ENCODE measurements around the gene SLC25A45. TPM values are rescaled to one million over a fixed set of nuclear protein-coding genes. Genes with fewer than 3 reads are reported as not detected.

The SLC25A45 gene
- total RNA-seq, 1 experiment from 2014 or later: 3.9 TPM

DNA sequence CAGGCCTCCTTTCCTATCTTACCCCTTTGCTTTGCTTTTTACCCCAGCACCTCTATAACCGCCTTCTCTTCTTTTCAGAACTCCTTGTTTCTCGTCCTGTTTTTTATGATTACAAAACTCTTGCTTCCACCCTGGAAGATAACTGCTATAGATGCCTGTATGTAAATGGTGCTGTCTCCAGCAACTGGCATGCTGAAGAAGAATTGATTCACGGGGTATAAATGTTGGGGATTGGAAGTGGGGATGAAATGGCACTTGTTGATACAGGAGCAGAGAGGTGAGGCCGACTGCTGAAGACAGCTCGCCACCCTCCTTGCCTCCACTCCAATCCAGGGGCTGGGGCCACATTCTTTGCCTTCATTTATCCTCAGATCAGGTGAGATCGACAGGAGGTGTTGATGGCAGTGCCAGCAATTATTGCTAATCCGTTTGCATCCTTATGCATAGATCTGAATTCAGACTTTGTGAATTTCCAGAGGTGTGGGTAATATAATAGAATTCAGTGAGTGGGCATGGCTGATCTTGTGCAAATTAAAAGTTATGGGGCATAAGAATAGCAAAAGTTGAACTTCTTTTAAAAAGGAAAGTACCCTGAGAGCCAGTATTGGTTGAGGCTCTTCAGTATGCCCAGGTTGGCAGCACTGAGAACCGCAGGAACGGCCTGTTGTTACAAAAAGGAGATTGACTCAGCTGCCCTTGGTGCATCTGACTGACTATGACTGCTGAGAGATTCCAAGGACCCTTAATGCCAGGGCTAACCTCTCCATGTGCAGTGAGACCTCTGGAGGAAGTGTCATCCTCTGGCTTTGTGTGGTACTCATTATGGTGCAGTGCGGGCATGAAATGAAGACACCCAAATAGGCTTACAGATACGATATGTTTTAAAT is 45.5 kb upstream of the SLC25A45 start:
- CTCF ChIA-PET: no interaction called here
- Mint-ChIP-seq H3K4me1 (ENCODE audit: insufficient read depth, unreplicated experiment) (peaks cover 38% of the 10 kb centered on the region), H3K9me3 (ENCODE audit: unreplicated experiment) (no peaks in the 10 kb centered on the region), H3K4me3 (ENCODE audit: unreplicated experiment) (peak overlapping the region; percentile 98), H3K27me3 (ENCODE audit: insufficient read depth, unreplicated experiment) (peaks cover 5% of the 10 kb centered on the region), H3K27ac (ENCODE audit: low read depth, unreplicated experiment) (peak overlapping the region; percentile 99), H3K36me3 (ENCODE audit: insufficient read depth, unreplicated experiment) (peaks cover 100% of the 10 kb centered on the region)
- DNase-seq (ENCODE audit: unreplicated experiment): peak; percentile 82
- intact Hi-C loops (cut with micrococcal nuclease): no loop called here
- BruUV-seq (replicated peaks): no TSS peak
- POLR2A ChIA-PET: interaction anchor here (1.4 to 21.4 kb wide), 9 partner anchors 8 to 187 kb away, joined by 3 to 2994 read pairs (median 17); partner anchors contain the start of genes MALAT1, NEAT1 and PCNX3
- TF ChIP-seq, protein P1, sequence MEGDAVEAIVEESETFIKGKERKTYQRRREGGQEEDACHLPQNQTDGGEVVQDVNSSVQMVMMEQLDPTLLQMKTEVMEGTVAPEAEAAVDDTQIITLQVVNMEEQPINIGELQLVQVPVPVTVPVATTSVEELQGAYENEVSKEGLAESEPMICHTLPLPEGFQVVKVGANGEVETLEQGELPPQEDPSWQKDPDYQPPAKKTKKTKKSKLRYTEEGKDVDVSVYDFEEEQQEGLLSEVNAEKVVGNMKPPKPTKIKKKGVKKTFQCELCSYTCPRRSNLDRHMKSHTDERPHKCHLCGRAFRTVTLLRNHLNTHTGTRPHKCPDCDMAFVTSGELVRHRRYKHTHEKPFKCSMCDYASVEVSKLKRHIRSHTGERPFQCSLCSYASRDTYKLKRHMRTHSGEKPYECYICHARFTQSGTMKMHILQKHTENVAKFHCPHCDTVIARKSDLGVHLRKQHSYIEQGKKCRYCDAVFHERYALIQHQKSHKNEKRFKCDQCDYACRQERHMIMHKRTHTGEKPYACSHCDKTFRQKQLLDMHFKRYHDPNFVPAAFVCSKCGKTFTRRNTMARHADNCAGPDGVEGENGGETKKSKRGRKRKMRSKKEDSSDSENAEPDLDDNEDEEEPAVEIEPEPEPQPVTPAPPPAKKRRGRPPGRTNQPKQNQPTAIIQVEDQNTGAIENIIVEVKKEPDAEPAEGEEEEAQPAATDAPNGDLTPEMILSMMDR (IDR thresholded peaks at IDR 0.05; ENCODE audit: unreplicated experiment): no peak

DNA sequence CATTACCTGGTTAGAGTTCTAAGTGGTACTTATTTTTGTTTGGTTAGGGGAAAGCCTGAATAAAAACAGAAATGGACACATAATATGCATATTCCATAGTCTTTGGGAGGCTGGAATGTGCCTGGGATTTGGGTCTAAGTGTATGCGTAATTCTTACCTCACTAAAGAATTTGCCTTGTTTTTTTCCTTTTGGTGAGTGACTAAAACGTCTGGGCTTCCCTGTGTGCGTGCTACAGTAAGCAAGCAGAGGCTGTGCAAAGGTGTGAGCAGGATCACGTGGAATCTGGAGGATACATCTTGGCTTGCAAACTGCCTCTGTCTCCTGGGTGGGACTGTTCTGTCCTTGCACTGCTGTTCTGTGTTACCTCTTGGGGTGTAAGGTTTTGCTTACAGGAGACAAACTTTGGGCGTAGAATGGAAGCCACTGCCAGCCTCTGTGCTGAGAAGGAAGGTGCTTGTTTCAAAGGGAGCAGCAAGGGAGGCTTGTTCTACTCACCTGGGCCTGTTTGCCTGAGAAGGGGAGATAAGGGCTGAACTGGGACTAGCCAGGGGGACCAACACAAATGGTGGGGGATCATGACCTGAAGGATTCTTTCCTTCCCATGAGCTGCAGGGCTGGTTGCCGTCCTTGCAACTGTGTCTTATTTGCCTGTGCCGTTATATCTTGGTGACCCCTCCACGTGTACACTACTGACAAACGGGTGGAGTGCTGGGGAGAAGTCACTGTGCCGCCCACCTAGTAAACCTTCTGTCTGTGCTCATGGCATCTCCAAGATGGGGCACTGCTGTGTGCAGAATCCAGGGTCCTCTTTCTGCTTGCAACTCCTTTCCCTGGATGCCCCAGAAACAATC is 44.6 kb upstream of the SLC25A45 start:
- intact Hi-C loops (cut with micrococcal nuclease): no loop called here
- Mint-ChIP-seq H3K27ac (ENCODE audit: low read depth, unreplicated experiment) (peak overlapping the region; percentile 99), H3K36me3 (ENCODE audit: insufficient read depth, unreplicated experiment) (peaks cover 100% of the 10 kb centered on the region), H3K9me3 (ENCODE audit: unreplicated experiment) (no peaks in the 10 kb centered on the region), H3K4me3 (ENCODE audit: unreplicated experiment) (peak overlapping the region; percentile 98), H3K4me1 (ENCODE audit: insufficient read depth, unreplicated experiment) (peaks cover 33% of the 10 kb centered on the region), H3K27me3 (ENCODE audit: insufficient read depth, unreplicated experiment) (peaks cover 10% of the 10 kb centered on the region)
- peak; percentile 68 for DNase-seq (ENCODE audit: unreplicated experiment)
- ChIA-PET CTCF (interaction anchor here (0.6 kb wide), 1 partner anchor 72 kb away, joined by 3 read pairs; the partner anchor contains the start of gene MALAT1), POLR2A (interaction anchor here (1.5 to 21.4 kb wide), 10 partner anchors 9 to 71 kb away, joined by 5 to 2994 read pairs (median 305); partner anchors contain the start of genes FRMD8, MALAT1, NEAT1 and SLC25A45)
- TF ChIP-seq, protein P1 (IDR thresholded peaks at IDR 0.05; ENCODE audit: unreplicated experiment): no peak
- BruUV-seq (replicated peaks): no TSS peak

DNA sequence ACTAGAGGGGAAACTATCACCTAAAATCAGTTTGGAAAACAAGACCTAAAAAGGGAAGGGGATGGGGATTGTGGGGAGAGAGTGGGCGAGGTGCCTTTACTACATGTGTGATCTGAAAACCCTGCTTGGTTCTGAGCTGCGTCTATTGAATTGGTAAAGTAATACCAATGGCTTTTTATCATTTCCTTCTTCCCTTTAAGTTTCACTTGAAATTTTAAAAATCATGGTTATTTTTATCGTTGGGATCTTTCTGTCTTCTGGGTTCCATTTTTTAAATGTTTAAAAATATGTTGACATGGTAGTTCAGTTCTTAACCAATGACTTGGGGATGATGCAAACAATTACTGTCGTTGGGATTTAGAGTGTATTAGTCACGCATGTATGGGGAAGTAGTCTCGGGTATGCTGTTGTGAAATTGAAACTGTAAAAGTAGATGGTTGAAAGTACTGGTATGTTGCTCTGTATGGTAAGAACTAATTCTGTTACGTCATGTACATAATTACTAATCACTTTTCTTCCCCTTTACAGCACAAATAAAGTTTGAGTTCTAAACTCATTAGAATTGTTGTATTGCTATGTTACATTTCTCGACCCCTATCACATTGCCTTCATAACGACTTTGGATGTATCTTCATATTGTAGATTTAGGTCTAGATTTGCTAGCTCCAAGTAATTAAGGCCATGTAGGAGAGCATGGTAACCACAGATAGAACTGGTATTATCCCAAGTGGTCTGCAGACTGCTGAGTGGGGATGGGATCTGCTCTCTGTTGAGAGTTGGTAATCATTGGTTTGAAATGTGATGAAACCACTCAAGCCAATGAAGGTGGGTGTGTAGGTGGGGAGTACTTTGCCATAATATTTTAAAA is 43.8 kb upstream of the SLC25A45 start:
- CTCF ChIA-PET: interaction anchor here (0.6 kb wide), 1 partner anchor 73 kb away, joined by 3 read pairs; the partner anchor contains the start of gene MALAT1
- H3K9me3 Mint-ChIP-seq (ENCODE audit: unreplicated experiment): no peaks in the 10 kb centered on the region
- POLR2A ChIA-PET: interaction anchor here (2.0 to 21.4 kb wide), 8 partner anchors 8 to 237 kb away, joined by 7 to 2994 read pairs (median 382); partner anchors contain the start of genes FRMD8, MALAT1, NEAT1 and PCNX3
- peak overlapping the region; percentile 99 for H3K27ac Mint-ChIP-seq (ENCODE audit: low read depth, unreplicated experiment)
- peaks cover 94% of the 10 kb centered on the region for H3K36me3 Mint-ChIP-seq (ENCODE audit: insufficient read depth, unreplicated experiment)
- BruUV-seq (replicated peaks): TSS peak; percentile 20
- peaks cover 10% of the 10 kb centered on the region for H3K27me3 Mint-ChIP-seq (ENCODE audit: insufficient read depth, unreplicated experiment)
- intact Hi-C loops (cut with micrococcal nuclease): no loop called here
- peaks cover 31% of the 10 kb centered on the region for H3K4me1 Mint-ChIP-seq (ENCODE audit: insufficient read depth, unreplicated experiment)
- peak overlapping the region; percentile 98 for H3K4me3 Mint-ChIP-seq (ENCODE audit: unreplicated experiment)
- peak; percentile 90 for DNase-seq (ENCODE audit: unreplicated experiment)
- TF ChIP-seq, protein P1 (IDR thresholded peaks at IDR 0.05; ENCODE audit: unreplicated experiment): no peak
